ENCODE data around the gene NFIA.

- TF ChIP-seq CTCF (conservative IDR thresholded peaks at IDR 0.05 in 1 of 2, IDR thresholded peaks at IDR 0.05 in 1 of 2; ENCODE audit: extremely low read depth in 1 of 2, insufficient read depth in 1 of 2, low read depth in 1 of 2, low read length in 2 of 2) (no peak), EZH2 (IDR thresholded peaks at IDR 0.05; ENCODE audit: borderline replicate concordance, low read length) (no peak)
These were observed 125.8 kb downstream of the NFIA start for GRCh38 chr1:61208172-61208571.
